Mesendoderm (in vitro differentiated cells): ENCODE measurements around the gene MARK2.

ENCODE experiments used
- DNase-seq: peaks from one replicate; pipeline ENCODE4 v3.0.0; 2013
- H2AK5ac ChIP-seq: 2 replicates; pipeline ENCODE4 v1.6.1; 2013; ENCODE audit warnings: low read length, inconsistent platforms
- H2BK120ac ChIP-seq: 2 replicates; pipeline ENCODE4 v1.6.1; 2013; ENCODE audit warnings: low read depth, mild to moderate bottlenecking, low read length, moderate library complexity, mixed read lengths
- H2BK15ac ChIP-seq: replicated peaks from 2 replicates; pipeline ENCODE4 v1.6.1; 2013; ENCODE audit warnings: low read depth, mild to moderate bottlenecking, moderate library complexity
- H2BK5ac ChIP-seq: 2 replicates; pipeline ENCODE4 v1.6.1; 2013; ENCODE audit warnings: low read length, inconsistent platforms
- H3K18ac ChIP-seq: 2 replicates; pipeline ENCODE4 v1.6.1; 2013; ENCODE audit warnings: mild to moderate bottlenecking, low read length, mixed read lengths
- H3K23ac ChIP-seq: one replicate; pipeline ENCODE4 v1.6.1; 2013; ENCODE audit warnings: low read length
- H3K27ac ChIP-seq: 2 replicates; pipeline ENCODE4 v1.5.1; 2013; ENCODE audit warnings: low read depth, mild to moderate bottlenecking, inconsistent platforms, low read length, moderate library complexity
- H3K27me3 ChIP-seq: 2 replicates; pipeline ENCODE4 v1.6.1; 2013; ENCODE audit warnings: low read length, control low read depth, mild to moderate bottlenecking, inconsistent platforms; ENCODE audit not compliant: insufficient read depth, poor library complexity
- H3K36me3 ChIP-seq: 2 replicates; pipeline ENCODE4 v1.6.1; 2013; ENCODE audit warnings: low read length, inconsistent platforms; ENCODE audit not compliant: control insufficient read depth, insufficient read depth
- H3K4ac ChIP-seq: one replicate; pipeline ENCODE4 v1.6.1; 2013; ENCODE audit warnings: low read depth, mild to moderate bottlenecking, low read length, moderate library complexity
- H3K4me1 ChIP-seq: 2 replicates; pipeline ENCODE4 v1.6.1; 2013; ENCODE audit warnings: low read depth, low read length, inconsistent platforms; ENCODE audit not compliant: control insufficient read depth
- H3K4me2 ChIP-seq: 2 replicates; pipeline ENCODE4 v1.6.1; 2013; ENCODE audit warnings: low read length
- H3K4me3 ChIP-seq: 2 replicates; pipeline ENCODE4 v1.5.1; 2013; ENCODE audit warnings: mild to moderate bottlenecking, low read length
- H3K56ac ChIP-seq: one replicate; pipeline ENCODE4 v1.6.1; 2013; ENCODE audit warnings: low read length
- H3K79me1 ChIP-seq: 2 replicates; pipeline ENCODE4 v1.6.1; 2013; ENCODE audit warnings: low read length, inconsistent platforms
- H3K79me2 ChIP-seq: 2 replicates; pipeline ENCODE4 v1.6.1; 2013; ENCODE audit warnings: mild to moderate bottlenecking, low read length; ENCODE audit not compliant: control insufficient read depth, insufficient read depth
- H3K9ac ChIP-seq: 2 replicates; pipeline ENCODE4 v1.6.1; 2013; ENCODE audit warnings: low read length, inconsistent platforms
- H4K5ac ChIP-seq: one replicate; pipeline ENCODE4 v1.6.1; 2013; ENCODE audit warnings: low read length
- H4K8ac ChIP-seq: one replicate; pipeline ENCODE4 v1.6.1; 2013; ENCODE audit warnings: low read depth, mild to moderate bottlenecking, control low read depth, low read length, moderate library complexity
- WGBS: extraction: QIAGEN DNeasy Blood & Tissue Kit; methylation state at CpG from one replicate; pipeline ENCODE4 v1.1.7; 2013; ENCODE audit warnings: low lambda C conversion rate, missing lambda C conversion rate; ENCODE audit not compliant: insufficient coverage; ENCODE audit errors: extremely low coverage; 5-methylcytosine and 5-hydroxymethylcytosine counted together

Gene MARK2

GRCh38 chr11:63908631-63909401 lies 69.9 kb downstream of the MARK2 start:
- WGBS, result no CpG with 5 or more reads among the region's 46 CpGs
- no peak overlapping the region for H3K23ac ChIP-seq
- H3K4me1 ChIP-seq, result peaks cover 5% of the 10 kb centered on the region

GRCh38 chr11:63909591-63910506 lies 70.9 kb downstream of the MARK2 start:
- no peak overlapping the region for H3K23ac ChIP-seq
- H2BK5ac ChIP-seq, result no peak overlapping the region
- DNase-seq, result peak; percentile 74
- H3K79me1 ChIP-seq, result peaks cover 3% of the 10 kb centered on the region
- H3K4me1 ChIP-seq, result peaks cover 5% of the 10 kb centered on the region
- H4K5ac ChIP-seq, result no peak overlapping the region
- no peak overlapping the region for H2BK15ac ChIP-seq
- H3K18ac ChIP-seq, result no peak overlapping the region
- H3K36me3 ChIP-seq, result peaks cover 13% of the 10 kb centered on the region
- no peak overlapping the region for H4K8ac ChIP-seq
- H3K27me3 ChIP-seq, result no peaks in the 10 kb centered on the region
- peaks cover 3% of the 10 kb centered on the region for H3K79me2 ChIP-seq
- H3K27ac ChIP-seq, result peak overlapping the region; percentile 8
- no peak overlapping the region for H2AK5ac ChIP-seq
- no peak overlapping the region for H3K4me3 ChIP-seq
- peak overlapping the region; percentile 6 for H3K4me2 ChIP-seq
- no peak overlapping the region for H3K4ac ChIP-seq
- H3K9ac ChIP-seq, result peak overlapping the region; percentile 24
- peak overlapping the region; percentile 51 for H3K56ac ChIP-seq
- no CpG with 5 or more reads among the region's 24 CpGs for WGBS
- no peak overlapping the region for H2BK120ac ChIP-seq

More at GRCh38 chr11:63908631-63909401, 69.9 kb downstream of the MARK2 start:
- Histone ChIP-seq H3K56ac (no peak overlapping the region), H2BK120ac (no peak overlapping the region), H3K79me2 (no peaks in the 10 kb centered on the region), H3K36me3 (peaks cover 10% of the 10 kb centered on the region), H3K27me3 (no peaks in the 10 kb centered on the region), H3K27ac (no peak overlapping the region), H3K9ac (no peak overlapping the region), H3K18ac (no peak overlapping the region), H3K4me2 (no peak overlapping the region), H2AK5ac (no peak overlapping the region), H4K8ac (no peak overlapping the region), H3K4ac (no peak overlapping the region), H3K4me3 (no peak overlapping the region), H3K79me1 (no peaks in the 10 kb centered on the region), H4K5ac (no peak overlapping the region), H2BK15ac (no peak overlapping the region), H2BK5ac (no peak overlapping the region)
- DNase-seq, result no peak

- Histone ChIP-seq H3K18ac (no peak overlapping the region), H3K79me2 (peaks cover 10% of the 10 kb centered on the region), H4K5ac (no peak overlapping the region), H3K36me3 (peaks cover 13% of the 10 kb centered on the region), H2BK120ac (no peak overlapping the region), H3K27ac (peak overlapping the region; percentile 7), H3K27me3 (no peaks in the 10 kb centered on the region), H2AK5ac (no peak overlapping the region), H3K79me1 (peaks cover 8% of the 10 kb centered on the region), H2BK5ac (no peak overlapping the region), H4K8ac (no peak overlapping the region), H3K4me2 (no peak overlapping the region), H3K9ac (no peak overlapping the region), H3K4me3 (no peak overlapping the region), H3K4me1 (peaks cover 8% of the 10 kb centered on the region), H3K4ac (no peak overlapping the region), H3K23ac (no peak overlapping the region), H2BK15ac (no peak overlapping the region), H3K56ac (no peak overlapping the region)
- DNase-seq, result peak; percentile 38
- no CpG with 5 or more reads among the region's 9 CpGs for WGBS
Measured at GRCh38 chr11:63910675-63911074, 71.8 kb downstream of the MARK2 start.

GRCh38 chr11:63911440-63911839 lies 72.5 kb downstream of the MARK2 start:
- H3K36me3 ChIP-seq, result peaks cover 13% of the 10 kb centered on the region

DNA sequence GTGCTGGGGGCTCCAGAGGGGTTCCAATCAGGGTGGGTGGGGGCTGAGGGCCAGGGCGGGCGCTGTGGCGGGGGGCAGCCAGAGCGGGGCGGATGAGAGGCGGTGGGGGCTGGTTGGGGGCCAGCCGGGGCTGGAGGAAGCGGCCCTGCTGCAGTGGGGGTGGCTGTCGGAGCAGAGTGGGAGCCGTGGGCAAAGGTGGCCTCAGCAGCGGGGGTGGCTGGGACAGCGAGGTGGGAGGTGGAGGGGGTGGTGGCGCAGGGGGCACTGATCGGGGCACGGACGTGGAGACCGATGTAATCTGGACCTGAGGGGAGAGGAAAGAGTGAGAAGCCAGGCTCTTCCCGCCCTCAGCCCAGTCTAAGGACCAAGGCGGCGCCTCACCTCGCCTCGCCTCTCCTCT lies 73.0 kb downstream of the MARK2 start:
- no peak overlapping the region for H2BK120ac ChIP-seq
- DNase-seq, result no peak
- H3K23ac ChIP-seq, result no peak overlapping the region
- H3K56ac ChIP-seq, result no peak overlapping the region
- H3K79me1 ChIP-seq, result peaks cover 11% of the 10 kb centered on the region
- no peak overlapping the region for H3K27ac ChIP-seq
- peak overlapping the region; percentile 16 for H3K9ac ChIP-seq
- H3K79me2 ChIP-seq, result peaks cover 19% of the 10 kb centered on the region
- no peak overlapping the region for H4K5ac ChIP-seq
- no peak overlapping the region for H4K8ac ChIP-seq
- WGBS, result no CpG with 5 or more reads among the region's 22 CpGs
- H3K18ac ChIP-seq, result no peak overlapping the region
- H3K36me3 ChIP-seq, result peaks cover 13% of the 10 kb centered on the region
- H3K27me3 ChIP-seq, result no peaks in the 10 kb centered on the region
- no peak overlapping the region for H3K4ac ChIP-seq
- no peak overlapping the region for H2AK5ac ChIP-seq
- no peak overlapping the region for H2BK15ac ChIP-seq
- H3K4me1 ChIP-seq, result peaks cover 8% of the 10 kb centered on the region
- no peak overlapping the region for H2BK5ac ChIP-seq
- no peak overlapping the region for H3K4me3 ChIP-seq
- H3K4me2 ChIP-seq, result no peak overlapping the region

More at GRCh38 chr11:63911440-63911839, 72.5 kb downstream of the MARK2 start:
- no peak overlapping the region for H3K18ac ChIP-seq
- no peak overlapping the region for H4K5ac ChIP-seq
- no peak overlapping the region for H3K27ac ChIP-seq
- H2BK120ac ChIP-seq, result no peak overlapping the region
- H3K56ac ChIP-seq, result peak overlapping the region; percentile 4
- no peak overlapping the region for H3K23ac ChIP-seq
- H3K27me3 ChIP-seq, result no peaks in the 10 kb centered on the region
- H3K4me3 ChIP-seq, result no peak overlapping the region
- H3K4ac ChIP-seq, result no peak overlapping the region
- H2BK5ac ChIP-seq, result no peak overlapping the region
- peaks cover 11% of the 10 kb centered on the region for H3K79me1 ChIP-seq
- no peak overlapping the region for H2BK15ac ChIP-seq
- no peak overlapping the region for H4K8ac ChIP-seq
- no CpG with 5 or more reads among the region's 8 CpGs for WGBS
- peaks cover 8% of the 10 kb centered on the region for H3K4me1 ChIP-seq
- H3K79me2 ChIP-seq, result peaks cover 17% of the 10 kb centered on the region
- no peak overlapping the region for H3K4me2 ChIP-seq
- no peak overlapping the region for H2AK5ac ChIP-seq
- no peak for DNase-seq
- H3K9ac ChIP-seq, result no peak overlapping the region
